Measurements from ENCODE around the gene ARHGEF11.

GRCh38 chr1:156939786-156940334 is 105.7 kb downstream of the ARHGEF11 start:
- TF ChIP-seq CTCF (optimal IDR thresholded peaks at IDR 0.05 in 1 of 3, IDR thresholded peaks at IDR 0.05 in 1 of 3, conservative IDR thresholded peaks at IDR 0.05 in 1 of 3; ENCODE audit: extremely low read depth in 1 of 3, insufficient read depth in 2 of 3, low read length in 3 of 3) (no peak), EZH2 (IDR thresholded peaks at IDR 0.05; ENCODE audit: low read length) (no peak)
